MM.1S (cell line): ENCODE data around the gene GPSM1.

Experiments
- DNase-seq: peaks from one replicate; pipeline ENCODE4 v3.0.0-alpha.2; 2015
- H2AFZ ChIP-seq: fragments of 300-600 bp; sonication (generic); 2 replicates; pipeline ENCODE4 v1.6.0; 2016; ENCODE audit warnings: antibody characterized with exemption, low read length
- H3F3A ChIP-seq: fragments of 300-600 bp; sonication (generic); 2 replicates; pipeline ENCODE4 v1.6.1; 2016; ENCODE audit warnings: mild to moderate bottlenecking, antibody characterized with exemption, low read length, moderate library complexity, mixed read lengths; ENCODE audit not compliant: insufficient read depth
- H3K27ac ChIP-seq: fragments of 300-600 bp; sonication (generic); 2 replicates; pipeline ENCODE4 v1.5.1; 2016; ENCODE audit warnings: mild to moderate bottlenecking, low read length
- H3K27me3 ChIP-seq: fragments of 300-600 bp; sonication (generic); replicated peaks from 2 replicates; pipeline ENCODE4 v1.6.0; 2016; ENCODE audit warnings: low read length; ENCODE audit not compliant: insufficient read depth
- H3K36me3 ChIP-seq: fragments of 300-600 bp; sonication (generic); replicated peaks from 2 replicates; pipeline ENCODE4 v1.6.1; 2016; ENCODE audit warnings: mild to moderate bottlenecking, low read length, mixed read lengths; ENCODE audit not compliant: insufficient read depth
- H3K4me1 ChIP-seq: fragments of 300-600 bp; sonication (generic); 2 replicates; pipeline ENCODE4 v1.6.1; 2016; ENCODE audit warnings: low read length, mixed read lengths
- H3K4me2 ChIP-seq: fragments of 300-600 bp; sonication (generic); 2 replicates; pipeline ENCODE4 v1.6.0; 2016; ENCODE audit warnings: low read depth, low read length
- H3K4me3 ChIP-seq: fragments of 300-600 bp; sonication (generic); 2 replicates; pipeline ENCODE4 v1.5.1; 2016; ENCODE audit warnings: low read length, mixed read lengths
- H3K79me2 ChIP-seq: fragments of 300-600 bp; sonication (generic); 2 replicates; pipeline ENCODE4 v1.6.1; 2016; ENCODE audit warnings: mixed run types, low read length, mixed read lengths
- H3K9ac ChIP-seq: fragments of 300-600 bp; sonication (generic); 2 replicates; pipeline ENCODE4 v1.6.1; 2016; ENCODE audit warnings: low read length, mixed read lengths
- H3K9me2 ChIP-seq: fragments of 300-600 bp; sonication (generic); replicated peaks from 2 replicates; pipeline ENCODE4 v1.6.1; 2016; ENCODE audit warnings: mild to moderate bottlenecking, low read length, mixed read lengths; ENCODE audit not compliant: insufficient read depth
- H3K9me3 ChIP-seq: fragments of 300-600 bp; sonication (generic); replicated peaks from 2 replicates; pipeline ENCODE4 v1.6.1; 2016; ENCODE audit warnings: mild to moderate bottlenecking, low read length, mixed read lengths; ENCODE audit not compliant: insufficient read depth
- H4K20me1 ChIP-seq: fragments of 300-600 bp; sonication (generic); 2 replicates; pipeline ENCODE4 v1.6.1; 2016; ENCODE audit warnings: mild to moderate bottlenecking, low read length, moderate library complexity, mixed read lengths; ENCODE audit not compliant: insufficient read depth
- CTCF ChIP-seq: fragments of 300-600 bp; sonication (generic); IDR thresholded peaks from 2 replicates; pipeline ENCODE4 v1.5.1; 2016; ENCODE audit warnings: antibody characterized with exemption, low read length, mixed read lengths
- EZH2 ChIP-seq: fragments of 300-600 bp; sonication (generic); optimal IDR thresholded peaks from 2 replicates; pipeline ENCODE3; 2017; ENCODE audit warnings: low read depth, mild to moderate bottlenecking, antibody characterized with exemption, low read length, mixed read lengths
- EZH2phosphoT487 ChIP-seq: fragments of 300-600 bp; sonication (generic); IDR thresholded peaks from 2 replicates; pipeline ENCODE4 v1.6.1; 2018; ENCODE audit warnings: antibody characterized with exemption, low read length

Gene GPSM1

DNA sequence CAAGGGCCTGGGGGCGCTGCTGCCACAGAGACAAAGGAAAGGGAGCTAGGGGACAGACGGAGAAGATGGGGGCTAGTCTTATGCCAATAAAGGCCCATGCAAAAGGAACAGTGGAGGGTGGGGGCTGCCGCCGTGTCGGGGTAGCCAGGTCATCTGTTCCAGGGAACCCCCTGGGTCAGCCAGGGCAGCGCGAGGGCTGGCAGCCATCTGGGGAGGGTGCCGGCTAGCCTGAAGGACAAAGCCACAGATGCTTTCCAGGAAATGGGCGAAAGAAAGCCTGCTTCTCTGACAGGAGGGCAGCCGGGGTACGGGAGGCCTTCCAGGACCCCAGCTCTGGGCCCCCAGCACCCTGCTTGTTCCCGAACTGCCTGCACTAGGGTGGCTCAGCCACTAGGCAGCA is 47.8 kb downstream of the GPSM1 start:
- Histone ChIP-seq H3K4me1 (no peaks in the 10 kb centered on the region), H3K79me2 (no peaks in the 10 kb centered on the region), H3K36me3 (no peaks in the 10 kb centered on the region), H3F3A (no peaks in the 10 kb centered on the region), H2AFZ (no peak overlapping the region), H4K20me1 (no peaks in the 10 kb centered on the region), H3K9me3 (no peaks in the 10 kb centered on the region), H3K4me2 (no peak overlapping the region), H3K9me2 (no peaks in the 10 kb centered on the region), H3K4me3 (no peak overlapping the region), H3K27me3 (peaks cover 15% of the 10 kb centered on the region; the same call in 1 of the 2 replicates), H3K27ac (no peak overlapping the region), H3K9ac (no peak overlapping the region)
- no peak for DNase-seq
- no peak for TF ChIP-seq EZH2
- TF ChIP-seq EZH2phosphoT487 = no peak
- no peak for TF ChIP-seq CTCF

- Histone ChIP-seq H3K79me2 (no peaks in the 10 kb centered on the region), H3K4me3 (no peak overlapping the region), H3K27ac (no peak overlapping the region), H4K20me1 (no peaks in the 10 kb centered on the region), H3K36me3 (no peaks in the 10 kb centered on the region), H3K4me1 (no peaks in the 10 kb centered on the region), H3K4me2 (no peak overlapping the region), H3F3A (no peaks in the 10 kb centered on the region), H3K27me3 (peaks cover 13% of the 10 kb centered on the region; the same call in 1 of the 2 replicates), H3K9ac (no peak overlapping the region), H3K9me2 (no peaks in the 10 kb centered on the region), H3K9me3 (no peaks in the 10 kb centered on the region), H2AFZ (no peak overlapping the region)
- no peak for TF ChIP-seq EZH2
- TF ChIP-seq CTCF = no peak
- TF ChIP-seq EZH2phosphoT487 = no peak
- no peak for DNase-seq
Observed at GRCh38 chr9:136376457-136376856, 49.1 kb downstream of the GPSM1 start.

DNA sequence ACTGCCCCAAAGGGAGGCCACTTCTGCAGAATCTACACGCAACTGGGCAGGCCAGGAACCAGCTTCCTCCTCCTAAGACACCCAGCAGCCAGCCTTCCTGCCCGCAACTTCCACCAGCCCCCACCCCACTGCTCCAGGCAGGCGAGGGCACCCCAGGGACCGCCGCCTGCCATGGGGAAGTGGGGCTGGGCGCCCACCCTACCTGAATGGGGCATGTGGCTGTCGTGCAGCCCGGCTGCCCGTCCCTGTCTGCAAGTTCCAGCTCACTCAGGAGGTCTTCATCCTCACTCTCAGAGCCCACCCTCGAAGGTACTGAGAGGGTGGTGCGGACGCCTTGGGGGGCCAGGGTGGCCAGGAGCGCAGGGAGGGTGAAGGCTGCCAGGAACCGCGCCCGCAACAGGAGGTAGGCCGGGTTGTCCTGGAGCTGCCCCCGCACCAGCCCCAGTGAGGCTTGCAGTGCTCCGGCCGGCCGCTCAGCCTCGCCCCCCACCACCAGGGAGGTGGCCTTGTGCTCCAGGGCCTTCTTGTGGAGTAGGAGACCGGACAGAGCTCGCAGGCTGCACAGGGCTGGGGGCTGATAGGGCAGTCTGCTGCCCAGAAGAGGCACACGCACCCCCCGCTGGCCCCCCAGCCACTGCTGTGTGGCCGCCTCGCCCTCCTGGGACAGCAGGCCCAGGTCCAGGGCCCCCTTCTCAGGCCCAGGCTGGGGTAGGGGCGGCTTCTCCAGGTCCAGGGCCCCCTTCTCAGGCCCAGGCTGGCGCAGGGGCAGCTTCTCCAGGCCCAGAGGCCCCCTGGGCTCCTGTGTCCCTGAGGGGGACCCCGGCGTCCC is 50.2 kb downstream of the GPSM1 start:
- Histone ChIP-seq H3K79me2 (no peaks in the 10 kb centered on the region), H3K27me3 (peaks cover 7% of the 10 kb centered on the region; the same call in 1 of the 2 replicates), H2AFZ (no peak overlapping the region), H3K4me2 (no peak overlapping the region), H3K9me2 (no peaks in the 10 kb centered on the region), H3K4me3 (no peak overlapping the region), H3K36me3 (no peaks in the 10 kb centered on the region), H3K27ac (no peak overlapping the region), H4K20me1 (no peaks in the 10 kb centered on the region), H3K4me1 (no peaks in the 10 kb centered on the region), H3F3A (no peaks in the 10 kb centered on the region), H3K9ac (no peak overlapping the region), H3K9me3 (no peaks in the 10 kb centered on the region)
- DNase-seq = no peak
- TF ChIP-seq EZH2 (no peak), EZH2phosphoT487 (no peak), CTCF (no peak)
